Measurements from ENCODE around the gene GPR149. TPM values are rescaled to one million over a fixed set of nuclear protein-coding genes. Genes with fewer than 3 reads are reported as not detected.

The GPR149 gene
- total and polyA plus RNA-seq, 2 of the 8 experiments (the other 6 are each of a cell fraction or from before 2014, with no cell fraction given) = not detected

DNA sequence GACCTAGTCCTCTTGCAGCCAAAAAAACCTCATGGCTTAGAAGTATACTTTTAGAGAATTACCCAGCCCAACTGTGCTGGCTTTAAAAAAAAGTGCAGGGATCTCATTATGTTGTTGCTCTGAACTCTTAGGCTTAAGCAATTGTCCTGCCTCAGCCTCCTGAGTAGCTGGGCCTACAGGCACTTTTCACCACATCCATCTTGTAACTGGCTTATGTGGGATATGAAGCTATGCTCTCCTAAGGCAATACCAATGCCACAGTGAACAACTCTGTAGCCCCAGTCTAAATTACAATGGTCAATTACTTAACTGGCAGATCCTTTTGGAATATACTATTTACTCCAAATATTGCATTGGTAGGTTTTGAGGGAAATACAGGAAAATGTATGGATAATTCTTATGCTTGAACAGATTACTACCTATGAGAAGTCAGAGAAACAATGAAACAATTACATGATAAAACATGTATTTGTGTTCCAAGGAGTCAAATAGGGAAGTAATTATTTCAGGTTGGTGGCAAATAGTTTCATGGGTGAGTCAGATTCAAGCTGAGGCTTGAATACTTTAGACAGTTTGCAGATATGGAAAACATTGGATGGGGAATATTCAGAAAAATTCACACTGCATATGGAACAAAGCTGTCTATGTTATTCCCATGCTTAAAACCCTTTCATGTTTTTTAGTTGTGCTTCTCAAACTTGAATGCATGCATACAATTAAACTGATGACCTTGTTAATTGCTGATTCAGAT is 34.6 kb upstream of the GPR149 start (continued):
- TF ChIP-seq CHD2 (IDR thresholded peaks at IDR 0.05; ENCODE audit: low read length) = no peak
- TF ChIP-seq, protein P1, sequence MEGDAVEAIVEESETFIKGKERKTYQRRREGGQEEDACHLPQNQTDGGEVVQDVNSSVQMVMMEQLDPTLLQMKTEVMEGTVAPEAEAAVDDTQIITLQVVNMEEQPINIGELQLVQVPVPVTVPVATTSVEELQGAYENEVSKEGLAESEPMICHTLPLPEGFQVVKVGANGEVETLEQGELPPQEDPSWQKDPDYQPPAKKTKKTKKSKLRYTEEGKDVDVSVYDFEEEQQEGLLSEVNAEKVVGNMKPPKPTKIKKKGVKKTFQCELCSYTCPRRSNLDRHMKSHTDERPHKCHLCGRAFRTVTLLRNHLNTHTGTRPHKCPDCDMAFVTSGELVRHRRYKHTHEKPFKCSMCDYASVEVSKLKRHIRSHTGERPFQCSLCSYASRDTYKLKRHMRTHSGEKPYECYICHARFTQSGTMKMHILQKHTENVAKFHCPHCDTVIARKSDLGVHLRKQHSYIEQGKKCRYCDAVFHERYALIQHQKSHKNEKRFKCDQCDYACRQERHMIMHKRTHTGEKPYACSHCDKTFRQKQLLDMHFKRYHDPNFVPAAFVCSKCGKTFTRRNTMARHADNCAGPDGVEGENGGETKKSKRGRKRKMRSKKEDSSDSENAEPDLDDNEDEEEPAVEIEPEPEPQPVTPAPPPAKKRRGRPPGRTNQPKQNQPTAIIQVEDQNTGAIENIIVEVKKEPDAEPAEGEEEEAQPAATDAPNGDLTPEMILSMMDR (IDR thresholded peaks at IDR 0.05; ENCODE audit: control extremely low read depth in 1 of 3, insufficient read depth in 1 of 3, low read depth in 1 of 3, low read length in 3 of 3) = no peak
- no peak for TF ChIP-seq HDAC2 (IDR thresholded peaks at IDR 0.05; ENCODE audit: borderline replicate concordance in 1 of 2, low read depth in 2 of 2, low read length in 2 of 2)
- no peak for TF ChIP-seq RXRA (IDR thresholded peaks at IDR 0.05; ENCODE audit: insufficient read depth, low read depth, low read length)
- TF ChIP-seq CEBPB (IDR thresholded peaks at IDR 0.05; ENCODE audit: low read depth, low read length) = no peak
- no peak for TF ChIP-seq CBX8 (IDR thresholded peaks at IDR 0.05; ENCODE audit: borderline replicate concordance, low read depth, low read length)

Data from H1 (cell line).